ENCODE results near the gene SBK2. TPM values are rescaled to one million over a fixed set of nuclear protein-coding genes. Genes with fewer than 3 reads are reported as not detected.

Gene SBK2
- total RNA-seq, 1 donor from 2014 or later: not detected

DNA sequence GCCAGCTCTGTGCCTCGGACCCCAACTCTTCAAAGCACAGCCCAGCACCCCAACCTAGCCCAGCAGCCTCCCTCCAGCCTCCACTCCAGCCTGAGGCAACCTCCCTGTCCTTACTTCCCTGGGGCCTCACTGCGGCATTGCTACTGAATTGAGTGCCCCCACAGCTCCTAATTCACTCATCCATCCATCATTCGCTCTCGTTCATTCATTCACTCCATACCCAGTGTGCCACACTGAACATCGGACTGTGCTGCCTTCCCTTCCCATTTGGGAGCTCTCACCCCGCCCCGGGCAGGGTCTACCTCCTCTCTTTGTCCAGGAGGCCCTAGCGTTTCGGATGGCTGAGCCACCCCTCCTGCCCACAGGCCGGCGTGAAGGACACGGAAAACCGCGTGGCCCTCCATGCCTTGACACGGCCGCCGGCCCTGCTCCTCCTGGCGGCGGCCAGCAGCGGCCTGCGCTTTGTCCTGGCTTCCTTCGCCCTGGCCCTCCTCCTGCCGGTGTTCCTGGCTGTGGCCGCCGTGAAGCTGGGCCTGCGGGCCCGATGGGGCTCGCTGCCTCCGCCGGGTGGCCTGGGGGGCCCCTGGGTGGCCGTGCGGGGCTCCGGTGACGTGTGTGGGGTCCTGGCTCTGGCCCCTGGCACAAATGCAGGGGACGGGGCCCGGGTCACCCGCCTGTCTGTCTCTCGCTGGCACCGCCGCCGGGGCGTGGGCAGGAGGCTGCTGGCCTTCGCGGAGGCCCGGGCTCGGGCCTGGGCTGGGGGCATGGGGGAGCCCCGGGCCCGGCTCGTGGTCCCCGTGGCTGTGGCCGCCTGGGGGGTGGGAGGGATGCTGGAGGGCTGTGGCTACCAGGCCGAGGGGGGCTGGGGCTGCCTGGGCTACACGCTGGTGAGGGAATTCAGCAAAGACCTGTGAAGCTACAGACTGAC is 50.6 kb downstream of the SBK2 start:
- Histone ChIP-seq H3K9me3 (no peaks in the 10 kb centered on the region), H3K4me1 (peaks cover 8% of the 10 kb centered on the region), H3K36me3 (peaks cover 5% of the 10 kb centered on the region), H3K4me3 (no peak overlapping the region), H3K27ac (peak overlapping the region; percentile 34), H3K27me3 (no peaks in the 10 kb centered on the region)
- intact Hi-C loops (cut with DNase I): no loop called here
- no peak for TF ChIP-seq CTCF (IDR thresholded peaks at IDR 0.05)
- DNase-seq (no peak), ATAC-seq (no peak)

- peak overlapping the region; percentile 69 for H3K27ac ChIP-seq
- TF ChIP-seq CTCF (IDR thresholded peaks at IDR 0.05): no peak
- no peaks in the 10 kb centered on the region for H3K9me3 ChIP-seq
- DNase-seq (no peak), ATAC-seq (no peak)
- peaks cover 8% of the 10 kb centered on the region for H3K4me1 ChIP-seq
- H3K4me3 ChIP-seq: peak overlapping the region; percentile 55
- peaks cover 5% of the 10 kb centered on the region for H3K36me3 ChIP-seq
- intact Hi-C loops (cut with DNase I): no loop called here
- H3K27me3 ChIP-seq: no peaks in the 10 kb centered on the region
Measured at GRCh38 chr19:55485439-55486011, 51.4 kb downstream of the SBK2 start.

DNA sequence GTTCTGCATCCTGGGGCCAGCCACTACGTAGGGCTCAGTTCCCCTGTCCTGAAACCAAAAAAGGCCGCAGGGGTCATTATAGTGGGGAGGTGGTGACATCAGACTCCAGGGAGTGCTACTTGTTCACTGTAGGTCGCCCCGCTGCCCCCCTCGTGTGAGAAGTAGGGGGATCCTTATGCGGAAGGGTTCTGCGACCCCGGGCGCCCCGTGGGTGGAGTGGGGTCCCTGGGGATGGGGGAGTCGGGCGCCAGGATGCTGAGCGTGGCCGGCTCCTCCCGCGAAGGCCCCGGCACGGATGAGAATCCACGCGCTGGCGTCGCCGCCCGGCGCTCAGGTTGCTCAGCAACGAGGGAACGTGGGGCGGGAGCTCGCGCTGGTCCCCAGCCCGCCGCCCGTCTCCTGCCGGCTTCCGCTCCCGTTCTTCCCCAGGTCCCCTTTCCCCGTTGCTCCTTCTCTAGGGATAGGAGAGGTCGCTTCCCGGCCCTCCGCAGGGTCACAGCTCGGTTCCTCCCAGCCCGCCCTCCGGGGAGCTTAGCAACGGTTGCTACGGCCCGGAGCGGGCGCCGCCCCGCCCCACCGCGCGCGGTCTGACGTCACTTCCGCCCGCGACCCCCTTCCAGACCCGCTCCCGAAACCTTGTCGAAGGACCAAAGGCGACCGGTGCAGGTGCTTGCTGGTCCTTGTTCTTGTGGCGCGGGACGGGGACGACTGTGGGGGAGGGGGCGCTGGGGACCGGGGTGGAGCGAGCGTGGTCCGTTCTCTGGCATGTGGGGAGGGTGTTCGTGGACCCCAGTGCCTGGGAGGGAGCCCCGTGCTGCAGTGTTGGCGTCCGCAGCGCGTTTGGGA is 52.1 kb downstream of the SBK2 start, which contains the start of gene NAT14:
NAT14 (plus strand) TSS at position 596 of the 846 bp plus-strand sequence. CDS start 521 bp downstream, outside the sequence.
- peak; percentile 81 for DNase-seq

GRCh38 chr19:55483706-55484592 is 53.0 kb downstream of the SBK2 start:
- H3K27me3 ChIP-seq: no peaks in the 10 kb centered on the region
- H3K4me3 ChIP-seq: peak overlapping the region; percentile 55
- H3K4me1 ChIP-seq: peaks cover 8% of the 10 kb centered on the region
- intact Hi-C loops (cut with DNase I): no loop called here
- H3K36me3 ChIP-seq: peaks cover 5% of the 10 kb centered on the region
- ATAC-seq: no peak
- no peak for TF ChIP-seq CTCF (IDR thresholded peaks at IDR 0.05)
- H3K9me3 ChIP-seq: no peaks in the 10 kb centered on the region
- no peak for DNase-seq
- peak overlapping the region; percentile 69 for H3K27ac ChIP-seq

More for the DNA sequence above, 52.1 kb downstream of the SBK2 start, which contains the start of gene NAT14:
- Histone ChIP-seq H3K36me3 (peaks cover 5% of the 10 kb centered on the region), H3K4me1 (peaks cover 8% of the 10 kb centered on the region), H3K9me3 (no peaks in the 10 kb centered on the region), H3K27me3 (no peaks in the 10 kb centered on the region), H3K27ac (peak within 1 kb of the TSS; percentile 69), H3K4me3 (peak within 1 kb of the TSS; percentile 55)
- intact Hi-C loops (cut with DNase I): no loop called here
- ATAC-seq: peak; percentile 53
- TF ChIP-seq CTCF (IDR thresholded peaks at IDR 0.05): no peak

All from upper lobe of right lung (tissue), 1 donor.